Neural cell (in vitro differentiated cells): ENCODE results near the gene EXOC6B. TPM values are rescaled to one million over a fixed set of nuclear protein-coding genes. Genes with fewer than 3 reads are reported as not detected.
"Not testable (repeated sequence)": the region's sequence is repeated elsewhere in the genome, so short reads cannot be mapped to it uniquely, and the experiment has no call there.

Experiments
- H2AFZ ChIP-seq: fragments of 200-600, 300-800 bp; sonication (generic), shearing (Covaris generic); 2 replicates; pipeline ENCODE4 v1.6.0; 2014; ENCODE audit warnings: low read depth, mild to moderate bottlenecking, antibody characterized with exemption, low read length, moderate library complexity
- H3F3A ChIP-seq: fragments of 200-600 bp; shearing (Covaris generic); 2 replicates; pipeline ENCODE4 v1.6.1; 2016; ENCODE audit warnings: mild to moderate bottlenecking, moderate library complexity, mixed read lengths, antibody characterized with exemption, low read length; ENCODE audit not compliant: insufficient read depth, poor library complexity, severe bottlenecking
- H3K27ac ChIP-seq: fragments of 200-600, 300-800 bp; sonication (generic), shearing (Covaris generic); 2 replicates; pipeline ENCODE4 v1.5.1; 2014; ENCODE audit warnings: mild to moderate bottlenecking, low read length, moderate library complexity
- H3K27me3 ChIP-seq: fragments of 300-800, 200-600 bp; sonication (generic), shearing (Covaris generic); 2 replicates; pipeline ENCODE4 v1.6.0; 2014; ENCODE audit warnings: mild to moderate bottlenecking, low read depth, low read length, moderate library complexity; ENCODE audit not compliant: insufficient read depth
- H3K36me3 ChIP-seq: fragments of 300-800, 200-600 bp; sonication (generic), shearing (Covaris generic); 2 replicates; pipeline ENCODE4 v1.5.1; 2014; ENCODE audit warnings: mild to moderate bottlenecking, antibody characterized with exemption, low read length, moderate library complexity; ENCODE audit not compliant: insufficient read depth
- H3K4me2 ChIP-seq: fragments of 300-800, 200-600 bp; sonication (generic), shearing (Covaris generic); 2 replicates; pipeline ENCODE4 v1.6.0; 2014; ENCODE audit warnings: mild to moderate bottlenecking, low read length
- H3K4me3 ChIP-seq: fragments of 300-800, 200-600 bp; sonication (generic), shearing (Covaris generic); 2 replicates; pipeline ENCODE4 v1.5.1; 2014; ENCODE audit warnings: mild to moderate bottlenecking, low read length, moderate library complexity
- H3K79me2 ChIP-seq: fragments of 200-600 bp; shearing (Covaris generic); replicated peaks from 2 replicates; pipeline ENCODE4 v1.6.0; 2014; ENCODE audit warnings: mild to moderate bottlenecking, low read length, moderate library complexity; ENCODE audit not compliant: insufficient read depth
- H3K9ac ChIP-seq: fragments of 300-800, 200-600 bp; sonication (generic), shearing (Covaris generic); 2 replicates; pipeline ENCODE4 v1.6.1; 2016; ENCODE audit warnings: mild to moderate bottlenecking, low read length, mixed read lengths
- H3K9me2 ChIP-seq: fragments of 200-600 bp; shearing (Covaris generic); 2 replicates; pipeline ENCODE4 v1.6.1; 2016; ENCODE audit warnings: mild to moderate bottlenecking, low read length, mixed read lengths; ENCODE audit not compliant: insufficient read depth
- H3K9me3 ChIP-seq: fragments of 200-600, 300-800 bp; sonication (generic), shearing (Covaris generic); 2 replicates; pipeline ENCODE4 v1.6.1; 2016; ENCODE audit warnings: mild to moderate bottlenecking, mixed run types, low read length, moderate library complexity, mixed read lengths
- H4K20me1 ChIP-seq: fragments of 200-600 bp; shearing (Covaris generic); 2 replicates; pipeline ENCODE4 v1.6.1; 2016; ENCODE audit warnings: mild to moderate bottlenecking, mixed run types; ENCODE audit not compliant: insufficient read depth
- CTCF ChIP-seq: fragments of 450-650 bp; IDR thresholded peaks from 2 replicates; pipeline ENCODE4 v1.5.1; 2014; ENCODE audit warnings: antibody characterized with exemption, mild to moderate bottlenecking, moderate library complexity; ENCODE audit not compliant: poor library complexity, severe bottlenecking
- EP300 ChIP-seq: fragments of 450-650 bp; conservative IDR thresholded peaks from 2 replicates; pipeline ENCODE4 v1.6.1; 2014; ENCODE audit warnings: antibody characterized with exemption, mild to moderate bottlenecking, moderate library complexity; ENCODE audit not compliant: poor library complexity, severe bottlenecking
- EZH2 ChIP-seq: fragments of 200-600, 300-800 bp; shearing (Covaris generic), sonication (generic); IDR thresholded peaks from 2 replicates; pipeline ENCODE4 v1.6.1; 2014; ENCODE audit warnings: antibody characterized with exemption, low read length, borderline replicate concordance, mild to moderate bottlenecking; ENCODE audit not compliant: insufficient read depth, poor library complexity, severe bottlenecking
- MXI1 ChIP-seq: fragments of 450-650 bp; conservative IDR thresholded peaks from 2 replicates; pipeline ENCODE4 v1.6.1; 2014; ENCODE audit warnings: antibody characterized with exemption, mild to moderate bottlenecking; ENCODE audit not compliant: poor library complexity, severe bottlenecking
- POLR2AphosphoS5 ChIP-seq: IDR thresholded peaks from 2 replicates; pipeline ENCODE4 v1.6.1; 2012
- RAD21 ChIP-seq: fragments of 450-650 bp; conservative IDR thresholded peaks from 2 replicates; pipeline ENCODE4 v1.6.1; 2014; ENCODE audit warnings: antibody characterized with exemption, mild to moderate bottlenecking, moderate library complexity
- SMC3 ChIP-seq: fragments of 450-650 bp; conservative IDR thresholded peaks from 2 replicates; pipeline ENCODE4 v1.6.1; 2014; ENCODE audit warnings: antibody characterized with exemption, mild to moderate bottlenecking, moderate library complexity; ENCODE audit not compliant: poor library complexity
- TAF1 ChIP-seq: IDR thresholded peaks from 2 replicates; pipeline ENCODE4 v1.6.1; 2012; ENCODE audit warnings: low read depth
- polyA plus RNA-seq: library from polyadenylated mRNA; depleted of rRNA; stranded (reverse); fragments of >200 nt; gene quantifications from 2 replicates; pipeline ENCODE4 v1.2.3, GENCODE V29; 2014
- TF ChIP-seq, protein P1 (sequence below): IDR thresholded peaks from 2 replicates; pipeline ENCODE4 v1.6.1; 2012; ENCODE audit warnings: borderline replicate concordance

The EXOC6B gene
- polyA plus RNA-seq, 1 donor from 2014 or later, result 23.4 TPM

- no peak overlapping the region for H2AFZ ChIP-seq
- no peak for TF ChIP-seq SMC3
- no peak for TF ChIP-seq CTCF
- TF ChIP-seq, protein P1, sequence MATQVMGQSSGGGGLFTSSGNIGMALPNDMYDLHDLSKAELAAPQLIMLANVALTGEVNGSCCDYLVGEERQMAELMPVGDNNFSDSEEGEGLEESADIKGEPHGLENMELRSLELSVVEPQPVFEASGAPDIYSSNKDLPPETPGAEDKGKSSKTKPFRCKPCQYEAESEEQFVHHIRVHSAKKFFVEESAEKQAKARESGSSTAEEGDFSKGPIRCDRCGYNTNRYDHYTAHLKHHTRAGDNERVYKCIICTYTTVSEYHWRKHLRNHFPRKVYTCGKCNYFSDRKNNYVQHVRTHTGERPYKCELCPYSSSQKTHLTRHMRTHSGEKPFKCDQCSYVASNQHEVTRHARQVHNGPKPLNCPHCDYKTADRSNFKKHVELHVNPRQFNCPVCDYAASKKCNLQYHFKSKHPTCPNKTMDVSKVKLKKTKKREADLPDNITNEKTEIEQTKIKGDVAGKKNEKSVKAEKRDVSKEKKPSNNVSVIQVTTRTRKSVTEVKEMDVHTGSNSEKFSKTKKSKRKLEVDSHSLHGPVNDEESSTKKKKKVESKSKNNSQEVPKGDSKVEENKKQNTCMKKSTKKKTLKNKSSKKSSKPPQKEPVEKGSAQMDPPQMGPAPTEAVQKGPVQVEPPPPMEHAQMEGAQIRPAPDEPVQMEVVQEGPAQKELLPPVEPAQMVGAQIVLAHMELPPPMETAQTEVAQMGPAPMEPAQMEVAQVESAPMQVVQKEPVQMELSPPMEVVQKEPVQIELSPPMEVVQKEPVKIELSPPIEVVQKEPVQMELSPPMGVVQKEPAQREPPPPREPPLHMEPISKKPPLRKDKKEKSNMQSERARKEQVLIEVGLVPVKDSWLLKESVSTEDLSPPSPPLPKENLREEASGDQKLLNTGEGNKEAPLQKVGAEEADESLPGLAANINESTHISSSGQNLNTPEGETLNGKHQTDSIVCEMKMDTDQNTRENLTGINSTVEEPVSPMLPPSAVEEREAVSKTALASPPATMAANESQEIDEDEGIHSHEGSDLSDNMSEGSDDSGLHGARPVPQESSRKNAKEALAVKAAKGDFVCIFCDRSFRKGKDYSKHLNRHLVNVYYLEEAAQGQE, result no peak
- no peak for TF ChIP-seq POLR2AphosphoS5
- TF ChIP-seq RAD21, result no peak
- no peak for TF ChIP-seq EZH2
- no peak for TF ChIP-seq TAF1
- no peak for TF ChIP-seq MXI1
- no peak for TF ChIP-seq EP300
- H3K9me2 ChIP-seq, result no peaks in the 10 kb centered on the region
- H3K4me3 ChIP-seq, result peak overlapping the region; percentile 48
- H3K36me3 ChIP-seq, result no peaks in the 10 kb centered on the region
- peak overlapping the region; percentile 23 for H3K4me2 ChIP-seq
- H3F3A ChIP-seq, result peaks cover 3% of the 10 kb centered on the region
- H3K27me3 ChIP-seq, result no peaks in the 10 kb centered on the region
- H3K79me2 ChIP-seq, result no peaks in the 10 kb centered on the region
- H3K9me3 ChIP-seq, result no peaks in the 10 kb centered on the region
- H4K20me1 ChIP-seq, result no peaks in the 10 kb centered on the region
- peak overlapping the region; percentile 71 for H3K27ac ChIP-seq
- H3K9ac ChIP-seq, result no peak overlapping the region
These were observed 223.7 kb downstream of the EXOC6B start for GRCh38 chr2:72602095-72602494.

DNA sequence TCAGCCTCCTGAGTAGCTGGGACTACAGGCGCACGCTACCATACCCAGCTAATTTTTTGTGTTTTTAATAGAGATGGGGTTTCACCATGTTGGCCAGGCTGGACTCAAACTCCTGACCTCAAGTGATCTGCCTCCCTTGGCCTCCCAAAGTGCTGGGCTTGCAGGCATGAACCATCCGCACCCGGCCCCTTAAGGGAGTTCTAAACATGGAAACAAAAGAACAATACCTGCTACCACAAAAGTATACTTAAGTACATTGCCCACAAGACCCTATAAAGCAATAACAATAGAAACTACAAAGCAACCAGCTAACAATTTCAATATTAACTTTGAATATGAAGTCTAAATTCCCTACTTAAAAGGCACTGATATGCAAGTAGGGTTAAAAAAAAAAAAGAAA lies 242.0 kb downstream of the EXOC6B start:
- H3K9me3 ChIP-seq, H3K27ac ChIP-seq, H3K36me3 ChIP-seq, H2AFZ ChIP-seq, H3K79me2 ChIP-seq, H3K9me2 ChIP-seq, H3K4me2 ChIP-seq, H4K20me1 ChIP-seq, H3K27me3 ChIP-seq, H3F3A ChIP-seq, H3K9ac ChIP-seq, H3K4me3 ChIP-seq: not testable (repeated sequence)

- Histone ChIP-seq H3K4me3 (no peak overlapping the region), H3K4me2 (no peak overlapping the region), H3K27ac (no peak overlapping the region), H2AFZ (no peak overlapping the region), H4K20me1 (no peaks in the 10 kb centered on the region), H3K79me2 (peaks cover 3% of the 10 kb centered on the region), H3K27me3 (no peaks in the 10 kb centered on the region), H3K36me3 (no peaks in the 10 kb centered on the region), H3K9me3 (no peaks in the 10 kb centered on the region), H3K9me2 (no peaks in the 10 kb centered on the region), H3F3A (no peaks in the 10 kb centered on the region), H3K9ac (no peak overlapping the region)
- TF ChIP-seq, protein P1, result no peak
- TF ChIP-seq CTCF (no peak), EZH2 (no peak), EP300 (no peak), SMC3 (no peak), RAD21 (no peak), TAF1 (no peak)
These were observed 242.5 kb downstream of the EXOC6B start for GRCh38 chr2:72583376-72583775.
